Activated CD4-positive, alpha-beta T cell treated with anti-CD3 and anti-CD28 coated beads, Interleukin-2, amount 50 U/mL, for 4 hours (primary cell): Measurements from ENCODE around the gene ZNF354C.
"Not testable (repeated sequence)": the region's sequence is repeated elsewhere in the genome, so short reads cannot be mapped to it uniquely, and the experiment has no call there.

Source experiments
- DNase-seq, 2 experiments: peaks; one replicate each; pipeline ENCODE4 v3.0.0-alpha.2; 2020

ZNF354C gene

GRCh38 chr5:179060116-179061008 is at the start of gene ZNF354C:
ZNF354C (plus strand) TSS chr5:179060373; CDS start chr5:179062069, 1,696 bp downstream.
- peak; percentile 79 to 84 for DNase-seq

GRCh38 chr5:179023528-179024189 is 36.5 kb upstream of the ZNF354C start, which contains the start of gene ZNF879:
ZNF879 (plus strand) TSS chr5:179023804; CDS start chr5:179025005, 1,201 bp downstream.
- peak; percentile 91 to 92 for DNase-seq

GRCh38 chr5:179033004-179033580 is 27.1 kb upstream of the ZNF354C start:
- no peak for DNase-seq

- no peak for DNase-seq
Observed at GRCh38 chr5:179044765-179045164, 15.4 kb upstream of the ZNF354C start.

GRCh38 chr5:179051784-179052183 is 8.4 kb upstream of the ZNF354C start:
- no peak for DNase-seq

GRCh38 chr5:179054036-179054785 is 6.0 kb upstream of the ZNF354C start:
- no peak for DNase-seq

GRCh38 chr5:179054876-179055275 is 5.3 kb upstream of the ZNF354C start:
- no peak for DNase-seq

- no peak for DNase-seq
Observed at GRCh38 chr5:179055436-179055835, 4.7 kb upstream of the ZNF354C start.

- DNase-seq: no peak
Observed at GRCh38 chr5:179055841-179056240, 4.3 kb upstream of the ZNF354C start.

- DNase-seq: no peak
Observed at GRCh38 chr5:179061025-179061424, 852 bp downstream of the ZNF354C start.

- no peak for DNase-seq
Observed at GRCh38 chr5:179065703-179066102, 5.5 kb downstream of the ZNF354C start.

- DNase-seq: no peak
Observed at GRCh38 chr5:179079165-179079987, 19.2 kb downstream of the ZNF354C start.

- no peak for DNase-seq
Observed at GRCh38 chr5:179080724-179081123, 20.6 kb downstream of the ZNF354C start.

- DNase-seq: no peak
Observed at GRCh38 chr5:179089502-179089901, 29.3 kb downstream of the ZNF354C start.

- DNase-seq: not testable (repeated sequence)
Observed at GRCh38 chr5:179101282-179101681, 41.1 kb downstream of the ZNF354C start.

- no peak for DNase-seq
Observed at GRCh38 chr5:179110528-179110927, 50.4 kb downstream of the ZNF354C start.

GRCh38 chr5:179111267-179112207 is 51.4 kb downstream of the ZNF354C start:
- DNase-seq: no peak

GRCh38 chr5:179112469-179113142 is 52.4 kb downstream of the ZNF354C start:
- no peak for DNase-seq

GRCh38 chr5:179113143-179113530 is 53.0 kb downstream of the ZNF354C start:
- no peak for DNase-seq
